ENCODE results near the gene HKDC1.
A peak's percentile ranks its signal among the peaks of the same experiment; 100 is the strongest.

HKDC1 gene

DNA sequence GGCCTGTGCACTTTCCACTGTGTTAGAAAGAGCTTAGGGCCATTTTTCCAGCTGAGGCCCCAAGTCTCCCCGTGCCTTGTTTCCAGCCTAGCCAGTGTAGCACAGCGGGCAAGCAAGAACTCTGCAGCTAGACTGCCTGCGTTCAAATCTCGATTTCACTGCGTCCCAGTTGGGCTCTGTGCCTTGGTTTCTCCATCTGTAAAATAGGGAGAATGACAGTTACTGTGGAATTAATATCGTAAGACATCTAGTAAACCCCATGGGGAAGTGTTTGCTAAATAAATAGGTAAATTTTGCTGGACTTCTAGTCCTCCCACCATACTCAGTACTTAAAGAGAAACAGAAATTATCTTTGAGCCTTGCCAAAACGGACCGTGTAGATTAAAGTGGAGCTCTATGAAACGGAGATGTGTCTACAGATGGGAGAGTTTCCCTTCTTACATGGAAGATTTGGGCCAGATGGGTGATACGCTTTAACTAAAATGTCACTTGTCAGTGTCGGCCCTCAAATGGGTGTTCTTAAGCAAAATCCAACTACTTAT, 3.5 kb upstream of the HKDC1 start:
- DNase-seq: peak in 1 of 2 donors; percentile 28

DNA sequence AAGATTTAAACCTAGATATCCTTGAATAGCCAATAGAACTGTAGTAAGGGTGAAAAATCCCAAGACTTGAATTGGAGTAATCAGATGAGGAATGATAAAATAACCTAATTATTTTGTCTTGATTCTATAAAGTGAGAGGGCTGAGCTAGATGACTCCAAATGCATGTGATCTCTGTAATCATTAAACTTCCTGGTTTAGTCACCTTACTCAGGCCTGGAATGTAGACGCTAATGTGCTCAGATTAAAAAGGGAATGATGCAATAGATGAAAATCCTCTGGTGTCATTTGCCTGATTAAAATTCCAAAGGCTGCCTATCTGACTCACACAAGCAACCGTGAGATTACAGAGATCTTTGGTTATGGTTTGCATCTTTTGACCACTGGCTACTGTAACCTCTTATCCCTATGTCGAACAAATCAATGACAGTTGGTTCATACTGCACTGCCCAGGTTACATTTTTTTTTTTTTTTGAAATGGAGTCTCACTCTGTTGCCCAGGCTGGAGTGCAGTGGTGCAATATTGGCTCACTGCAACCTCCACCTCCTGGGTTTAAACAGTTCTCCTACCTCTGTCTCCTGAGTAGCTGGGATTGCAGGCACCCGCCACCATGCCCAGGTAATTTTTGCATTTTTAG, 2.9 kb upstream of the HKDC1 start:
- peak; percentile 92 to 97 for DNase-seq

DNA sequence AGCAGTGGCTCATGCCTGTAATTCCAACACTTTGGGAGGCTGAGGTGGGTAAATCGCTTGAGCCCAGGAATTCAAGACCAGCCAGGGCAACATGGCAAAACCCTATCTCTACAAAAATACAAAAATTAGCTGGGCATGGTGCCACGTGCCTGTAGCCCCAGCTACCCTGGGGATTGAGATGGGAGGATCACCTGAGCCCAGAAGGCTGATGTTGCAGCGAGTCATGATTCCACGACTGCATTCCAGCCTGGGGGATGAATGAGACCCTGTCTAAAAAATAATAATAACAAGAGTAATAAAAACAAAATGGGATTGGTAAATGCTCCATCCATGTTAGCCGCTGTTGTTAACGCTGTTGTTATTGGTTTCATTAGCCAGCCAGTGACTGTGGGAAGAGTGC, 1.3 kb upstream of the HKDC1 start:
- no peak for DNase-seq

DNA sequence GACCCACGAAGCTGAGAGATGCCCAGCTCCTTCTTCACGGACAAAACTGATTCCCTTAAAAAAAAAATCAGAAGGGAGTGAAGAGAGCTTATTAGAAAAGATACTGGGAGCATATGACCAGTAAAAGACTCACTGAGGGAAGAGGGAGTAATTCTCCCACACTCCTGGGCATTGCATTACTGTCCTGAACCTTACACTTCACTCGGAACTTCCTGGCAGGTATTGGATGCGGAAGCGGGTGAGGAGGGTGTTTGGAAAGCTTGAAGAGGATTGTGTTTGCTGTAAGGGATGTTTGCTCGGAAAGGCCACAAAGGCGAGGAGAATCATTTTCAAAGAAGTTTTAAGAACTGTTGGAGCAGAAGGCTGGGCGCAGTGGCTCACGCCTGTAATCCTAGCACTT, 375 bp downstream of the HKDC1 start:
- no peak for DNase-seq

DNA sequence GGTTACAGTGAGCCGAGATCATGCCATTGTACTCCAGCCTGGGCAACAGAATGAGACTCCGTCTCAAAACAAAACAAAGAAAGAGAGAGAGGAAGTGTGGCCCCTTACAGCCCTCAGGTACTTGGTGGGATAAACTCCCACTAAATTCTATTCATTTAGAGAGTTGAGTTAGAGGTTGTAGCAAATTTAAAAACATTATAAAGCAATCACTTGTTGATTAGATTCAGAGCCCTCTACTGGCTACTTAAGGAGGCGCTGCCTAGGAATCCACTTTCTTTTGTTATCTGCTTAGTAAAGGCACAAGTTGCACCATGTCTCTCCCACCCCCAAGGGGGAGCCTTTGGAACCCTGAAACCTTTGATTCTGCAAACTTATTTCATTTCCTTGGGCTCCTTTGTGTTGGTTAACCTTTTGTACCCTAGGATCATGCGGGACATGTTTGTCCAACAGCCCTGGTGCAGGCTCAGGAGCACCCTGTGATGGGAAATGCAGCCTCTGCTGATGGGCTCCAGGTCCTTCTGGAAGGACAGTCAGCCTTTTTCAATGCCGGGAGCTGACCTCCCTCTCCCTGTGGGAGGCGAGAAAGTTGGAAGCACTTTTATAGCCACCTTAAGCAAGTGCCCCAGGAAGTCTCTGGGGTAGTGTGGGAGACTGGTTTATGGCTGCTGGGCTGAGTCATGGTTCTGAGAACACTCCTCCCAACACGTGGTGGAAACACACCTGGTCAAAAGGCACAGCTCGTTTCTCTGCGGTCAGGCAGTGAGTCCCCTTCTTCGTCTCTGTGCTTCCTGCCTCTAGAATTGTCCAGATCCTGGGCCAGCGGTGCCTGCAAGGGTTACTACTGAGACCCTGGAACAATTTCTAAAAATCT, 2.3 kb downstream of the HKDC1 start:
- DNase-seq: peak; percentile 53 to 66

DNA sequence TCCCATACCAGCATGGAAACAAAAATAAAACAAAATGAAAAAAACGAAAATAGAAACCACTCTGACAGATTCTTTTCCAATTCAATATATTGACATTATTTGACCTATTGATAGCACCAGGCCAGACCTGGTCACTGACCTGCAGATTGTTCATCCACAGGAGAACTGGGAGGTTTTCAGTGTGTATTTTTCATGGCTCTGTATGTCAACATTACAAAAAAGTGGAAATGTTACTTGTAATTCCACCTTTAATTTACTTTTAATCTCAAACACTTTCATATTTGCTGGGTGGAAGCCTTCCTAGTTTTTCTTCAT, 2.9 kb downstream of the HKDC1 start:
- DNase-seq: no peak

DNA sequence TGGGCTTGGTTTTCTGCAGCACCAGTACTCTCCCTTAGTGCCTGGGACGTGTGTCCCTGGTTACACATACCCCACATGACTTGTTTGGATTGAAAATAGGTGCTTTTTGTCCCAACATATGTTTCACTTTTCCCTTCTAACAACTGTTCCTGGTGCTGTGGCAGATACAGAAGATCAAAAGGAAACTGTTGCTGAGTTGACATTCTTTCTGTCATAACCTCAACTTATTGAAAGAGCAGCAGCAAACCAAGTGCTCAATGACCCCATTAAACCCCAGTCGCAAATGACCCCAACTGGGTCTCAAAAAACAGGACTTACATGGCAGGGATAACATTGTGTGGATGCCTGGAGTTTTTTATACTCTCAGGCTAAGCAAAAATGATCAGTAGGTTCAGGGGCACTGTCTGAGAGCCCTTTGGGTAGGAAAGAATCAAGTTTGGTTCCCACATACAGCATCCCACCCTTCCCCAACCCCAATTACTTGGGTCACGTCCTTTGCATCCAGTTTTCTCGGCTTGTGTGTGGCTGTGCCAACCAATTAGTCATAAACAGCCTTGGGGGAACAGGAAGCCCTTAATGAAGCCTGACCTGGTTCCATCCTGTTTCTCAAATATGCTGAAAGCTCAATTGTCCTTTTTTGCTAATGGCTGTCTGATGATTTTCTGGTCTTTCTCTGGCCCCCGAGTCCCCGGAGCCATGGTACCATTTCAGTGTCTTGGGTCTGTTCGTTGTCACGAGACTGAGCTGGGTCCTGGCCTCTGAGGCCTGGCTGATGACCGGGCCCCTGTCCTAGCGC, 4.9 kb downstream of the HKDC1 start:
- DNase-seq: no peak

DNA sequence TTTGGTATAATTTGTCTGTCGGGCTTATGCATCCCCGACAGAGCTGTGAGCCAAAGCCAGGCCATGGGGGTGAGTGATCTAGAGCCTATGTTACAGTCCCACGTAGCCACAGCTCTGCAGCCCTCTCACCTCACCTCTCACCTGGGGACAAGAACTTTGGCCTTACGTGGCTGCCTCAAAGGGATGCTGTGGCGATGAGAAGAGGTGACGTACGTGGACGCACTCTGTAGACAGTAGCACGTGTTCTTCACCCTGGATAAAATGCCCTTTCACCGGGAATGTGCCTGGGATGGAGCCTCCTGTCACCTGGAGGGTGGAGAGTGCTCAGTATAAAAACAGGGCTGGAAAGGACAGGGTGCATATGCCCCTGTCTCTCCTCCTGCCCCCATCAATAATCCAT, 5.5 kb downstream of the HKDC1 start:
- no peak for DNase-seq

DNA sequence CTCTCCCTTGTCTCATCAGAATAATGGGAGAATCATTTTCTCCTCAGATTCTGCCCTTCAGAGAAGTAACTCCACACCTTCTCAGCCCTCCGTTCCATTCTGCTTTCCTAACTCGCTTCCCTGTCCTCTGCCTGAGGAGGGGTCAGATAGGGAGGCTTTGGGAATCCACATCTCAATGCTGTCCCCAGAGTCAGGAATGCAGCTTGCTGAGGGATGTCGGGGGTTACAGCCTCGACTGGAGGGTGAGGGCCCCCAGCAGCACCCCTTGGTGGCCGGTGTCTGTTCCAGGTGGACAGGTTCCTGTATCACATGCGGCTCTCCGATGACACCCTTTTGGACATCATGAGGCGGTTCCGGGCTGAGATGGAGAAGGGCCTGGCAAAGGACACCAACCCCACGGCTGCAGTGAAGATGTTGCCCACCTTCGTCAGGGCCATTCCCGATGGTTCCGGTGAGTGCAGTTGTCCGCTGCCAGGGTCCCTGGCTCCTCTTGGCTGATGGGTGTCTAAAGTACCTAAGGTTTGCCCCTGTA, 6.9 kb downstream of the HKDC1 start:
- no peak for DNase-seq

DNA sequence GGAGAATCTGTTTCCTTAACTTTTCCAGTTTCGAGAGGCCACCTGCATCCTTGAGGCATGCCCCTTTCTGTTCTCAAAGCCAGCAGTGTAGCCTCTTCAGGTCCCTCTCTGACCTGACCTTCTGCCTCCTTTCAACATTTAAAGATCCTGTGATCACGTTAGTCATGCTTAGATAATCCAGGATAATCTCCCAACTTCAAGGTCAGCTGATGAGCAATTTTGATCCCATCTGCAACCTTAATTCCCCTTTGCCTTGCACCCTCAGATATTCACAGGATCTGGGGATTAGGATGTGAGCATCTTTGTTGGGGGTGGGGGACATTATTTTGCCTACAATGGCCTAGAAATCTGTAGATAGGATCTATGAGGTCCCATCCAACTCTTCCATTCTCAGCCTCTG, 8.0 kb downstream of the HKDC1 start:
- DNase-seq: no peak

DNA sequence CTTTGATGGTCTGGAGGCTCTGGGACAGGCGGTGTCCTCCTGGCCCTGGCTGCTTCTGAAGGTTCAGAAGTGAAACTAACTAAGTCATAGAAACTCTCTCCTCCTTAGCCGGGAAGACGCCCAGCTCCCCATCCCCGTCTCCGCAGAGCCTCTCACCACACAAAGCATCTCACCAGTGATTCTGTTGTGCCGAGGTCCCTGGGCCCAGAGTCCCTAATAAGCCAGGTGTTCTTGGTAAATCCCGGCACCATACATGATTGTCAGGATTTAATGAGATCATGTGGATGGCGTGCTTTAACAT, 9.4 kb downstream of the HKDC1 start:
- DNase-seq: no peak

DNA sequence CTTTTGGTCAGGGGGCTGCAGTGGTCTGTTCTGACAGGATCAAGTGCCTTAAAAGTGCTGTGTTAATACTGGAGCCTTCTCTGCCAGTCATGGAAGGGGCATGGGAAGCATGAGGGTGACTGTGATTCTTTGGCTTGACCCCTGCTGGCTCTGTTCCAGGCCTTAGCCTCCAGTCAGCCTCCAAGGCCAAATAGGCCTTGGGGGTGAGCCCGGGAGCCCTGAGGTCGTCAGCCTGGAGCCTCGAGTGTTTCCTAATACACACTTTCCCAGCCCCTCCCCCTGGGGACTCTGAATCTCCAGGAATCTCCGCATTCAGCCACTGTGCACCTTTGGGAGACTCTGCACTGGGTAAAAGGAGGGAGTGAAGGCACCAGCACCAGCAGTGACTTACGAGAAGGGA, 10.0 kb downstream of the HKDC1 start:
- DNase-seq: no peak

DNA sequence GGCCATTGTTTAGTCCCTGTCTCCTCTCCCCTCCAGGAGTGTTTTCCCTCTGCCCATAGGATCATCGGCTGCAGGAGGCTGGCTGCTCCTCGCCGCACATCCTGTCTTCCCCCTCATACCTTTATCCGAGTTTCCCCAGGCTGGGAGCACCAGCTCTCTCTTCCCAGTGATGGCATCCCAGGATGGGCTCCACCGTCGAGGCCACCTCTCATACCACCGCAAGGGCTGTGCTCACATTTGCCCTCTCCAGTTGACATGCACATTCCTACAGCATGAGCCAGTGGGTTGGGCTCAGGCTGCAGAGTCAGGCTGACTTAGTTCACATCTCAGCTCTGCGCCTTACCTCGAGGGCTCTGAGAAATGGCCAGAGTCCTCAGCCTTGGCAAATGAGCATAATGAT, 12.1 kb downstream of the HKDC1 start:
- no peak for DNase-seq

DNA sequence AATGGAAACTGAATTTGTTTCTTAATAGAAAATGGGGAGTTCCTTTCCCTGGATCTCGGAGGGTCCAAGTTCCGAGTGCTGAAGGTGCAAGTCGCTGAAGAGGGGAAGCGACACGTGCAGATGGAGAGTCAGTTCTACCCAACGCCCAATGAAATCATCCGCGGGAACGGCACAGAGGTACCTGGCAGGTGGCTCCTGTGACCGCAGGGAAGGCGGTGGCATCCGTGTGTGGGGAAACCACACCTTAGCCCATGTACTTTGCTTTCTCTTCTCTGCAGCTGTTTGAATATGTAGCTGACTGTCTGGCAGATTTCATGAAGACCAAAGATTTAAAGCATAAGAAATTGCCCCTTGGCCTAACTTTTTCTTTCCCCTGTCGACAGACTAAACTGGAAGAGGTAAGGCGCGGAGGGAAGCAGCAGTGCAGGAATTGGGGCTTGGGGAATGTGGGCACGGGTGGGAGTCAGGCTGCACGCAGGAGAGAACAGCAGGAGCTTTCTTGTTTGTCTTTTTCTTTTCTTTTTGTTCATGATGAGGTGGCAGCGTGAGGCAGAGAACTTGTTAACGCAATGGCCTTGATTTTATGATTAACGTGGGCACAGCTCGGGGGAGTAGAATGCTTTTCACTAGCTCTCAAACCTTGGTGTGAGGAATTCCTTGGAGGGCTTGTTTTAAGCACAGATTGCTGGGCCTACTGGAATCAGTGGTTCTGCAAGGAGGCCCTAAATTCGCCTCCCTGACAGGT, 12.8 kb downstream of the HKDC1 start:
- DNase-seq: no peak

DNA sequence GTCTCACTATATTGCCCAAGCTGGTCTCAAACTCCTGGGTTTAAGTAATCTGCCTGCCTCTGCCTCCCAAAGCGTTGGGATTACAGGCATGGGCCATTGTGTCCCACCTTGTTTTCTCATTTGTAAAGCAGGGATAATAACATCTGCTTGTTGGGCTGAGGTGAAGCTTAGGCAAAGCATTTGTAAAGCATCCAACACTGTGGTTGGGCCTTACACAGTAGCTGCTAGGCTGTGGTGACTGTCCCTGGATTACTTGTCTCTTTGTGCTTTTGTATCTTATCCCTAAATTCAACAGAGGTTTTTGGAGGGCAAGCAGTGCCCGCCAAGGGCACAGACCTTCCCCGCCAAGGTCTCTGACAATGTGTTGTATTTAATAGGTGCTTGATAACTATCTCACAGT, 14.3 kb downstream of the HKDC1 start:
- no peak for DNase-seq

DNA sequence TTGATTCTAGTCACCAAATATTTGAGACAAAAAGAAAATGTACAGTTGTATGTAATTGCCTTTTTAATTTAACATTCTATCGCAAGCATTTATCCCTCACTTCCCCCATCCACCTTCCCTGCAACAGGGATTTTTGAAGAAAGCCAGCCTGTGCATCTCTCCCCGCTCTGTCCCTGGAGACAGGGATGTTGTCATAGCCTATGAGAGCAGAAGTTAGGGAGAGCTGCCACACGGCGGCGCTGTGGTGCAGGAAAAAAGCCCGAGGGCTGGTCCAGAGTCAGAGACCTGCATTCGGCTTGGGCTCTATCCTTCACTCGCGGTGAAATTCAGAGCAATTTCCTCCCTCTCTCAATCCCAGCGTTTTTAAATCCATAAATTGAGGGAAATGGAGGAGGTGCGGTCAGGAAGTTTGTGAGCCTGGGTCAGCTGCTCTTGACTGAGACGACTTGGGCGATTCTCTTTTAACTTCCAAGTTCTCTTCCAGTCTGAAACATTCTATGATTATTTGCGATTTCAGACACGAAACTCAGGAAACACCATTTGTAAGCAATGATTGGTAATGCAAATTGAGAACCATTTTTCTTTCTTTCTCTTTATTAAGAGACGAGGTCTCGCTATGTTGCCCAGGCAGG, 17.5 kb downstream of the HKDC1 start:
- peak; percentile 53 to 95 for DNase-seq

DNA sequence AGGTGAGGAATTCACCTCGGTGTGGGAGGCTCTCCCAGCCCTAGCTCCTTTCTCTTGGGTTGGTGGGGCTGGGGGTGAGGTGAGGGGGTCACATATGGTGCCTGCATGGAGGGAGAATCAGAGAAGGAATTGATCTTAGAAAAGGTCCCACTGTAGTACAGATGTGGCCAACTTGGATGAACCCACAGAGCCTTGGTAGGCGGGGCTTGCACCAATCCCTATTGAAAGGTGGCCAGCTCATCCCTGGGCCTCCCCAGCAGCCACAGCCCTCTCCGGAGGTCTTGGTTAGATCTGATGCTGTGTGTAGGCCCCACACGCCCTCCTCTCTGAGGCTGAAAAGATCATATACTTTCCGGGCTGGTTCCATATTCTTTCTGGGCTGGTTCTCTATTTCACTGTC, 19.0 kb downstream of the HKDC1 start:
- no peak for DNase-seq

DNA sequence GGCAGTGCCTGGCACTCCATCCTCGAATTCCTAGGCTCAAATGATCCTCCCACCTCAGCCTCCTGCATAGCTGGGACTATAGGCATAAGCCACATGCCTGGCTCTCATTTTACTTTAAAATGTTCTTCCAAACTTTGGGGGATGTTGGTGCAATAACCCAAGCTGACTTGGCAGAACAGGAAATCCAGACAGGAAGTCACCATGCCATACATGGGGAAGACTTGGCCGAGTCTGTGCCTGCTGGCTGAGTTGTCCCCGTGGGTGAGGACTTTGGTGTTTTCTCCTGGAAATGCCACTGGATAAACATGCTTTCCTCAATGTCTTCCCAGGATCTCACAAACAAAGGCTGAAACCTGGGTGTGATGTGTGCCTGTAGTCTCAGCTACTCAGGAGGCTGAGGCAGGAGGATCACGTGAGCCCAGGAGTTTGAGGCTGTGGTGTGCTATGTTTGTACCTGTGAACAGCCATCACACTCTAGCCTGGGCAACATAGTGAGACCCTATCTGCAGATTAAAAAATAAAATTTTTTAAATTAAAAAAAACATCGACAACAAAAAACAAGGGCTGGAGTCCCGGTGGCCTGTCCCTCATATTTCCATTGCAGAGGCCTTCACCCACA, 19.8 kb downstream of the HKDC1 start:
- DNase-seq: peak in 1 of 2 donors; percentile 19

DNA sequence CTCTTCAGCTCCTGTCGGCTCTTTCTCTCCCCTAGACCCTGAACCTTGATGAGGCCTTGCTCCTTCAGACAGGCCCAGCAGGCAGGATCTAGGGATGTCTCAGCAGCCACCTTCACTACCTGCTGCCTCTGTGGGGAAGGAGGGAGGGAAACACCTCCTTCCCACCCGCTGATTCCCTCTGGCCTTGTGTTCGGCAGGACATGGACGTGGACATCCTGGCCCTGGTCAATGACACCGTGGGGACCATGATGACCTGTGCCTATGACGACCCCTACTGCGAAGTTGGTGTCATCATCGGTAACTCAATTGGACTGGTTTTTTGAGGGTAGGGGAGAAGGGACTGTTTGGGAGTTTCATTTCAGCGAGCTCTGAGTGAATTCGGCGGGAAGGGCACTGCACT, 20.3 kb downstream of the HKDC1 start:
- DNase-seq: no peak

DNA sequence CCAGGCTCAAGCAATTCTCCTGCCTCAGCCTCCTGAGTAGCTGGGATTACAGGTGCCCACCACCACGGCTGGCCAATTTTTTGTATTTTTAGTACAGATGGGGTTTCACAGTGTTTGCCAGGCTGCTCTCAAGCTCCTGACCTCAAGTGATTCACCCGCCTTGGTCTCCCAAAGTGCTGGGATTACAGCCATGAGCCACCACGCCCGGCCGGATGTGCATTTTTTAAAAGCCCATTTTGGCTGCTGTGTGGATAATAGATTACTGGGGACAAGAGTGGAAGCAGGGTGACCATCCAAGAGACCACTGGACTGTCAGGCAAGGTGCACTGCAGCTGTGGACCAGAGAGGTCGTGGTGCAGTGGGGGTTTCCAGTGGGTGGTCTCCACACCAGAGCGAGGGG, 21.4 kb downstream of the HKDC1 start:
- no peak for DNase-seq

DNA sequence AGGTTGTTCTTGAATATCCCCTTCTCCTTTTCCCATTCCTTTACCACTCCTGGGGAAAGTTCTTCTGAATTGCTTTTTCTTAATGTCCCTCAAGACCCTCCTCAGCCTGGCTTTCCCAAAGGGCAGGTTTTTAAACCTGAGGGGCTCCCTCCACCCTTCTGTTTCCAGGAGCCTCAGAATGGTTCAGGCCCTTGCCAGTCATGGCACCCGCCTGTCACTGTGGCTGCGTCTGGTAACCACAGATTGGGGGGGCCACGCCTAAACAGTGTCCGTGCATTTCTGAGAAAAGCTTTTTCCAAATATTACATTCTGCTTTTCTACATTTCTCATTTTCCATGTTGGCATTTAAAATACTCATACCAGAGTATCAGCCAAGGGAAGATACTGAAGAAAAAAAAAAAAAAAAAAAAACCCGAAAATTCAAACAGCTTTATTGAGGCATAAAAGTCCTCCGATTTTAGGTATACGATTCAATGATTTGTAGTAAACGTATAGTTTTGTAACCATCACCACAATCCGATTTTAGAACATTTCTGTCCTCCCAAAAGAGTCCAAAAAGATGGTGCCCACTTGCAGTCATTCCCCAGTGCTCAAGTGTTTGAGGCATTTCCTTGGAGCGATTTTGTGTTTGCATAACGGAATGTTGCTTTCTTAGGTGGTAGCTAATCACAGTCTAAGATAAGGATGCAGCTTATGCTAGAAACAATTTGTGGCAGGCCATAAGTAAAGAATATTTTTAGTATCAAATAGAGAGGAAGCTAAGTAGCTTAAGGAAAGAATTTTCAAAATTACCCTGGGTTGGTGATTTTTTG, 22.1 kb downstream of the HKDC1 start:
- no peak for DNase-seq

Measured in inflammatory macrophage treated with lipopolysaccharide for 1 hour (primary cell).